ENCODE measurements around the gene PCDHB4.

- TF ChIP-seq, protein P1, sequence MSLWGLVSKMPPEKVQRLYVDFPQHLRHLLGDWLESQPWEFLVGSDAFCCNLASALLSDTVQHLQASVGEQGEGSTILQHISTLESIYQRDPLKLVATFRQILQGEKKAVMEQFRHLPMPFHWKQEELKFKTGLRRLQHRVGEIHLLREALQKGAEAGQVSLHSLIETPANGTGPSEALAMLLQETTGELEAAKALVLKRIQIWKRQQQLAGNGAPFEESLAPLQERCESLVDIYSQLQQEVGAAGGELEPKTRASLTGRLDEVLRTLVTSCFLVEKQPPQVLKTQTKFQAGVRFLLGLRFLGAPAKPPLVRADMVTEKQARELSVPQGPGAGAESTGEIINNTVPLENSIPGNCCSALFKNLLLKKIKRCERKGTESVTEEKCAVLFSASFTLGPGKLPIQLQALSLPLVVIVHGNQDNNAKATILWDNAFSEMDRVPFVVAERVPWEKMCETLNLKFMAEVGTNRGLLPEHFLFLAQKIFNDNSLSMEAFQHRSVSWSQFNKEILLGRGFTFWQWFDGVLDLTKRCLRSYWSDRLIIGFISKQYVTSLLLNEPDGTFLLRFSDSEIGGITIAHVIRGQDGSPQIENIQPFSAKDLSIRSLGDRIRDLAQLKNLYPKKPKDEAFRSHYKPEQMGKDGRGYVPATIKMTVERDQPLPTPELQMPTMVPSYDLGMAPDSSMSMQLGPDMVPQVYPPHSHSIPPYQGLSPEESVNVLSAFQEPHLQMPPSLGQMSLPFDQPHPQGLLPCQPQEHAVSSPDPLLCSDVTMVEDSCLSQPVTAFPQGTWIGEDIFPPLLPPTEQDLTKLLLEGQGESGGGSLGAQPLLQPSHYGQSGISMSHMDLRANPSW (CRISPR knock-in tag; conservative IDR thresholded peaks at IDR 0.05; ENCODE audit: low read depth): no peak
- TF ChIP-seq, protein P2, sequence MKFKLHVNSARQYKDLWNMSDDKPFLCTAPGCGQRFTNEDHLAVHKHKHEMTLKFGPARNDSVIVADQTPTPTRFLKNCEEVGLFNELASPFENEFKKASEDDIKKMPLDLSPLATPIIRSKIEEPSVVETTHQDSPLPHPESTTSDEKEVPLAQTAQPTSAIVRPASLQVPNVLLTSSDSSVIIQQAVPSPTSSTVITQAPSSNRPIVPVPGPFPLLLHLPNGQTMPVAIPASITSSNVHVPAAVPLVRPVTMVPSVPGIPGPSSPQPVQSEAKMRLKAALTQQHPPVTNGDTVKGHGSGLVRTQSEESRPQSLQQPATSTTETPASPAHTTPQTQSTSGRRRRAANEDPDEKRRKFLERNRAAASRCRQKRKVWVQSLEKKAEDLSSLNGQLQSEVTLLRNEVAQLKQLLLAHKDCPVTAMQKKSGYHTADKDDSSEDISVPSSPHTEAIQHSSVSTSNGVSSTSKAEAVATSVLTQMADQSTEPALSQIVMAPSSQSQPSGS (CRISPR knock-in tag; IDR thresholded peaks at IDR 0.05; ENCODE audit: borderline replicate concordance, low read depth): no peak
- TF ChIP-seq, protein P3, sequence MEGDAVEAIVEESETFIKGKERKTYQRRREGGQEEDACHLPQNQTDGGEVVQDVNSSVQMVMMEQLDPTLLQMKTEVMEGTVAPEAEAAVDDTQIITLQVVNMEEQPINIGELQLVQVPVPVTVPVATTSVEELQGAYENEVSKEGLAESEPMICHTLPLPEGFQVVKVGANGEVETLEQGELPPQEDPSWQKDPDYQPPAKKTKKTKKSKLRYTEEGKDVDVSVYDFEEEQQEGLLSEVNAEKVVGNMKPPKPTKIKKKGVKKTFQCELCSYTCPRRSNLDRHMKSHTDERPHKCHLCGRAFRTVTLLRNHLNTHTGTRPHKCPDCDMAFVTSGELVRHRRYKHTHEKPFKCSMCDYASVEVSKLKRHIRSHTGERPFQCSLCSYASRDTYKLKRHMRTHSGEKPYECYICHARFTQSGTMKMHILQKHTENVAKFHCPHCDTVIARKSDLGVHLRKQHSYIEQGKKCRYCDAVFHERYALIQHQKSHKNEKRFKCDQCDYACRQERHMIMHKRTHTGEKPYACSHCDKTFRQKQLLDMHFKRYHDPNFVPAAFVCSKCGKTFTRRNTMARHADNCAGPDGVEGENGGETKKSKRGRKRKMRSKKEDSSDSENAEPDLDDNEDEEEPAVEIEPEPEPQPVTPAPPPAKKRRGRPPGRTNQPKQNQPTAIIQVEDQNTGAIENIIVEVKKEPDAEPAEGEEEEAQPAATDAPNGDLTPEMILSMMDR (IDR thresholded peaks at IDR 0.05): no peak
- TF ChIP-seq NR3C1 (CRISPR knock-in tag; conservative IDR thresholded peaks at IDR 0.05; ENCODE audit: low read depth): no peak
- no peak for TF ChIP-seq ZNF416 (CRISPR knock-in tag; IDR thresholded peaks at IDR 0.05)
- TF ChIP-seq ESRRA (CRISPR knock-in tag; IDR thresholded peaks at IDR 0.05; ENCODE audit: borderline replicate concordance): no peak
- TF ChIP-seq ETV6 (CRISPR knock-in tag; IDR thresholded peaks at IDR 0.05): no peak
- no peak for TF ChIP-seq ZNF232 (CRISPR knock-in tag; IDR thresholded peaks at IDR 0.05)
- TF ChIP-seq, protein P4, sequence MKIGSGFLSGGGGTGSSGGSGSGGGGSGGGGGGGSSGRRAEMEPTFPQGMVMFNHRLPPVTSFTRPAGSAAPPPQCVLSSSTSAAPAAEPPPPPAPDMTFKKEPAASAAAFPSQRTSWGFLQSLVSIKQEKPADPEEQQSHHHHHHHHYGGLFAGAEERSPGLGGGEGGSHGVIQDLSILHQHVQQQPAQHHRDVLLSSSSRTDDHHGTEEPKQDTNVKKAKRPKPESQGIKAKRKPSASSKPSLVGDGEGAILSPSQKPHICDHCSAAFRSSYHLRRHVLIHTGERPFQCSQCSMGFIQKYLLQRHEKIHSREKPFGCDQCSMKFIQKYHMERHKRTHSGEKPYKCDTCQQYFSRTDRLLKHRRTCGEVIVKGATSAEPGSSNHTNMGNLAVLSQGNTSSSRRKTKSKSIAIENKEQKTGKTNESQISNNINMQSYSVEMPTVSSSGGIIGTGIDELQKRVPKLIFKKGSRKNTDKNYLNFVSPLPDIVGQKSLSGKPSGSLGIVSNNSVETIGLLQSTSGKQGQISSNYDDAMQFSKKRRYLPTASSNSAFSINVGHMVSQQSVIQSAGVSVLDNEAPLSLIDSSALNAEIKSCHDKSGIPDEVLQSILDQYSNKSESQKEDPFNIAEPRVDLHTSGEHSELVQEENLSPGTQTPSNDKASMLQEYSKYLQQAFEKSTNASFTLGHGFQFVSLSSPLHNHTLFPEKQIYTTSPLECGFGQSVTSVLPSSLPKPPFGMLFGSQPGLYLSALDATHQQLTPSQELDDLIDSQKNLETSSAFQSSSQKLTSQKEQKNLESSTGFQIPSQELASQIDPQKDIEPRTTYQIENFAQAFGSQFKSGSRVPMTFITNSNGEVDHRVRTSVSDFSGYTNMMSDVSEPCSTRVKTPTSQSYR (CRISPR knock-in tag; IDR thresholded peaks at IDR 0.05): no peak
- TF ChIP-seq, protein P5, sequence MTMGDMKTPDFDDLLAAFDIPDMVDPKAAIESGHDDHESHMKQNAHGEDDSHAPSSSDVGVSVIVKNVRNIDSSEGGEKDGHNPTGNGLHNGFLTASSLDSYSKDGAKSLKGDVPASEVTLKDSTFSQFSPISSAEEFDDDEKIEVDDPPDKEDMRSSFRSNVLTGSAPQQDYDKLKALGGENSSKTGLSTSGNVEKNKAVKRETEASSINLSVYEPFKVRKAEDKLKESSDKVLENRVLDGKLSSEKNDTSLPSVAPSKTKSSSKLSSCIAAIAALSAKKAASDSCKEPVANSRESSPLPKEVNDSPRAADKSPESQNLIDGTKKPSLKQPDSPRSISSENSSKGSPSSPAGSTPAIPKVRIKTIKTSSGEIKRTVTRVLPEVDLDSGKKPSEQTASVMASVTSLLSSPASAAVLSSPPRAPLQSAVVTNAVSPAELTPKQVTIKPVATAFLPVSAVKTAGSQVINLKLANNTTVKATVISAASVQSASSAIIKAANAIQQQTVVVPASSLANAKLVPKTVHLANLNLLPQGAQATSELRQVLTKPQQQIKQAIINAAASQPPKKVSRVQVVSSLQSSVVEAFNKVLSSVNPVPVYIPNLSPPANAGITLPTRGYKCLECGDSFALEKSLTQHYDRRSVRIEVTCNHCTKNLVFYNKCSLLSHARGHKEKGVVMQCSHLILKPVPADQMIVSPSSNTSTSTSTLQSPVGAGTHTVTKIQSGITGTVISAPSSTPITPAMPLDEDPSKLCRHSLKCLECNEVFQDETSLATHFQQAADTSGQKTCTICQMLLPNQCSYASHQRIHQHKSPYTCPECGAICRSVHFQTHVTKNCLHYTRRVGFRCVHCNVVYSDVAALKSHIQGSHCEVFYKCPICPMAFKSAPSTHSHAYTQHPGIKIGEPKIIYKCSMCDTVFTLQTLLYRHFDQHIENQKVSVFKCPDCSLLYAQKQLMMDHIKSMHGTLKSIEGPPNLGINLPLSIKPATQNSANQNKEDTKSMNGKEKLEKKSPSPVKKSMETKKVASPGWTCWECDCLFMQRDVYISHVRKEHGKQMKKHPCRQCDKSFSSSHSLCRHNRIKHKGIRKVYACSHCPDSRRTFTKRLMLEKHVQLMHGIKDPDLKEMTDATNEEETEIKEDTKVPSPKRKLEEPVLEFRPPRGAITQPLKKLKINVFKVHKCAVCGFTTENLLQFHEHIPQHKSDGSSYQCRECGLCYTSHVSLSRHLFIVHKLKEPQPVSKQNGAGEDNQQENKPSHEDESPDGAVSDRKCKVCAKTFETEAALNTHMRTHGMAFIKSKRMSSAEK (CRISPR knock-in tag; IDR thresholded peaks at IDR 0.05; ENCODE audit: borderline replicate concordance): no peak
- TF ChIP-seq ZNF317 (CRISPR knock-in tag; IDR thresholded peaks at IDR 0.05; ENCODE audit: borderline replicate concordance, low read depth): no peak
- no peak for TF ChIP-seq GABPB1 (CRISPR knock-in tag; IDR thresholded peaks at IDR 0.05)
Measured at GRCh38 chr5:141149812-141150211, 28.2 kb downstream of the PCDHB4 start, which contains the start of gene PCDHB6.

Measured in WTC11 (cell line).